ENCODE data around the gene ATP1A1.

Gene ATP1A1

DNA sequence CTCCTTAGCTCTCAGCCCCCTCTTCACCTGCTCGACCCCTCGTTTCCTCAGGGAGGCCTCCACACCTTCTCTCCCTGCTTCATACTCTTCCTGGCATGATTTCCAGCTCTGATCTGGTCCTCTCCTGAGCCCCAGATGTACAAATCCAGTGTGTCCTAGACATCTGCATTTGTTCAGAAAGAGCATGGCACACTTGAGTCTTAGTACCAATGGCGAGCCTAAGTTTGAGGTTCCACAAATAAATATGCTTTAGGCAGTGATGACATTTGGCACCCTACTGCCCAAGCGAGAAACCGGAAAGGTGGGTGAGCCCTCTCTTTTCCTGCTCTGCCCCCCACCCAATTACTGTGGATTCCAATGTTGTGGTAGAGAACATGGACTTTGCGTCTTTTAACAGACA is 34.0 kb downstream of the ATP1A1 start:
- no peak overlapping the region for H3K4me3 ChIP-seq (ENCODE audit: low read depth, low read length)
- TF ChIP-seq, protein P1, sequence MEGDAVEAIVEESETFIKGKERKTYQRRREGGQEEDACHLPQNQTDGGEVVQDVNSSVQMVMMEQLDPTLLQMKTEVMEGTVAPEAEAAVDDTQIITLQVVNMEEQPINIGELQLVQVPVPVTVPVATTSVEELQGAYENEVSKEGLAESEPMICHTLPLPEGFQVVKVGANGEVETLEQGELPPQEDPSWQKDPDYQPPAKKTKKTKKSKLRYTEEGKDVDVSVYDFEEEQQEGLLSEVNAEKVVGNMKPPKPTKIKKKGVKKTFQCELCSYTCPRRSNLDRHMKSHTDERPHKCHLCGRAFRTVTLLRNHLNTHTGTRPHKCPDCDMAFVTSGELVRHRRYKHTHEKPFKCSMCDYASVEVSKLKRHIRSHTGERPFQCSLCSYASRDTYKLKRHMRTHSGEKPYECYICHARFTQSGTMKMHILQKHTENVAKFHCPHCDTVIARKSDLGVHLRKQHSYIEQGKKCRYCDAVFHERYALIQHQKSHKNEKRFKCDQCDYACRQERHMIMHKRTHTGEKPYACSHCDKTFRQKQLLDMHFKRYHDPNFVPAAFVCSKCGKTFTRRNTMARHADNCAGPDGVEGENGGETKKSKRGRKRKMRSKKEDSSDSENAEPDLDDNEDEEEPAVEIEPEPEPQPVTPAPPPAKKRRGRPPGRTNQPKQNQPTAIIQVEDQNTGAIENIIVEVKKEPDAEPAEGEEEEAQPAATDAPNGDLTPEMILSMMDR (IDR thresholded peaks at IDR 0.05; ENCODE audit: low read depth, low read length), result no peak
- DNase-seq (ENCODE audit: low read depth, low spot score), result no peak
- in situ Hi-C loops (cut with HindIII; ENCODE audit: low sequenced_read_pairs), result no loop called here

DNA sequence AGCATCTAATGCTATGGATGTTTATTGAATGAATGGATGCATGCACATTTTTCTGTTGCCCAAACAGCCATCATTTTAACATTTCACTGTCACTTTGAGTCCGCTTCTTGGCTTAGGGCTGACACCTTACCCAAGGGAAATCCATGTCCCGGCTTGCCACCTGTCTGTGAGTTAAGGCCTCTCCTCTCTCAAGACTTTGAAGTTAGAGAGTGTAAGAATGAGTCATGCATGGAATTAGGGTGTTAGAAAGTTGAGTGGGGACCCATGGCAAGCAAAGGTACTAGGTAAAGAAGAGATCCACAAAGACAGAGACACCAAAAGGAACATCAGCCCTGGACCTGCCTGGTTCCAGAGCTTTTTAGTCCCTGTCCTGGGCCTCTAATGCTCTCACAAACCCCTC is 35.1 kb downstream of the ATP1A1 start:
- no peak for DNase-seq (ENCODE audit: low read depth, low spot score)
- TF ChIP-seq, protein P1 (IDR thresholded peaks at IDR 0.05; ENCODE audit: low read depth, low read length), result no peak
- in situ Hi-C loops (cut with HindIII; ENCODE audit: low sequenced_read_pairs), result no loop called here
- H3K4me3 ChIP-seq (ENCODE audit: low read depth, low read length), result no peak overlapping the region

DNA sequence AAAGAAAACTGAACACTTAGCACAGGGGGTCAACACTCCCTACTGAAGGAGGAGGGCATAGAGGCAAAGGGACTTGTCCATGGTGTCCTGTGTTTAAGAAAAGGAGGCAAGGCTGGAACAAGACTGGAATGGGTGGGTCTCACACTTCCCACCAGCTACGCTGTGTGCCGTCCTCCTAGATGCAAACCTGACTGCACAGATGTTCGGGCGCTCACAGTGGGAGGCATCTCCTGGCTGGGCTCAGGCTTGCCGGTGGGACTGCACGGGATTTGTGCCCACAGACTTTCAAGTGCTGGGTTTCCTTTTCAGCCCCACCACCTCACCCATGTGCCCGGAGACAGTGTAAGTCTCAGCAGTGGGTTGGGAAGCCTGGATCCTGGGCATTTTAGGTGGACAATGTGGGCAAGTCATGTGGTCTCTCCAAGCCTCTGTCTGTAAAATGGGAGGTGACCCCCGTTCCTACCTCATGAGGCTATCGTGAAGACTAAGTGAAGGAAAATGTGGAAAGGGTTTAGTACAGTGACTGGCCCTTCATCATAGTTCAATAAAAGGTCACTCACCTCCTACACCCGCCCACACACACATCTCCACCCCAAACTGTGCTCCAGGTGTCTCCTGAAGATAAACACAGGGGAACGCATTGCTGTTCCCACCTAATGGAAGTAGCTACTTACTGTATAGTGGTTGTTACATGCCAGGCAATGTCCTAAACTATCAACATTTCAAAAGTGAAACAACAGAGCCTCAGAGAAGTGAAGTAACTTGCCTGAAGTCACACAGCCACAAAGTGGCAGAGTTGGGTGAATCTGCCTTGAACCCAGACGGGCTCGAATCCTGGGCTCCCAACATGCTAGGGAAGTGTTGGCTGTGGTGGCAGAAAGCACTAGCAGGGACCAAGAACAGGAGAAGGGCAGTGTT is 36.0 kb downstream of the ATP1A1 start:
- no peak for DNase-seq (ENCODE audit: low read depth, low spot score)
- in situ Hi-C loops (cut with HindIII; ENCODE audit: low sequenced_read_pairs), result no loop called here
- TF ChIP-seq, protein P1 (IDR thresholded peaks at IDR 0.05; ENCODE audit: low read depth, low read length), result no peak
- H3K4me3 ChIP-seq (ENCODE audit: low read depth, low read length), result no peak overlapping the region

DNA sequence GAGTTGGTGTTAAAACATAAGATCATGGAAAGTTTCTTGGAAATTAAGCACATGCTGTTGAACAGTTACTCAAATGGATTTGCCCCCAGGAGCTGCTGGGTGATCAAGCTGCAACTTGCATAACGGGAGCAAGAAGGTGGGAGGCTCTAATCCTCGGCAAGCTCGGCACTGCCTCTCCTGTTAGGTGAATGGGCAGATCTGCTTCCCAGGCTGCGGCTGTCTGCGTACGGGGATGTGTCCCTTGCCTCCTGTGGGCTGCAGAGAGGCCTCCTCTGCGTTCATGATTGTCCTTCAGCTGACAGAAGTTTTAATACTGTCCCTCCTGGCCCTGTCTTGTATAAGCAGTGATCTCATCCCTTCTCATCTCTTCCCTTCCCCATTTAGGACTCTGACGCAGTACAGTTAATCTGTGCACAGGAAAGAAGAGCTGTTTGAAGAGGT is 36.7 kb downstream of the ATP1A1 start:
- H3K4me3 ChIP-seq (ENCODE audit: low read depth, low read length), result no peak overlapping the region
- in situ Hi-C loops (cut with HindIII; ENCODE audit: low sequenced_read_pairs), result no loop called here
- TF ChIP-seq, protein P1 (IDR thresholded peaks at IDR 0.05; ENCODE audit: low read depth, low read length), result no peak
- DNase-seq (ENCODE audit: low read depth, low spot score), result no peak

DNA sequence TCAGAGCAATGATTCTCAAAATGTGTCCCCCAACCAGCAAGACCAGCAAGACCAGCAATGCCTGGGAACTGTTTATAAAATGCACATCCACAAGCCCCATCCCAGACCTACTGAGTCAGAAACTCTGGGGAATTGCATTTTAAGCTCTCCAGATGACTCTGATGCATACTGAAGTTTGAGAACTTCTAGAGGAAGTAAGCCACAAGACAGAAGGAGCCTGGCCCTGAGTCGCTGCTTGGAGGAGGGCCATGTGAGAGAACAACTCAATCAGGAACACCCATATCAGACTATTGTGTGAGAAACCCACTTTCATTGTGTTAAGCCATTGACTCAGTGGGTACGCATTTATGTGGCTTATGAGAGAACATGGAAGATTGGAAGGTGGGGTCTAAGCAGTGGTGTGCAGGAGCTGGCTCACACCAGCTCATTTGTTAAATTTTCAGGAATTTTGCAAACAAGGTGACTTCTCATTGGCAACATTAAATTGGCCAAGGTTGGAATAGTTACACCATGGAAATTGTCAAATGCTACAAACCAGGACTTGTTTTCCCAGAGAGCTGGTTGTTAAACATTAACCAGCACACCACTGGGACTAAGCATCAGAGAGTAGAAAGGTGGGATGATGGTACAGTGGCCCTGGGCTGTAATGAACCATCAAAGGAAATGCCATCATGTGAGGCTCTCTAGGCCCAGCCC is 38.9 kb downstream of the ATP1A1 start:
- no peak overlapping the region for H3K4me3 ChIP-seq (ENCODE audit: low read depth, low read length)
- in situ Hi-C loops (cut with HindIII; ENCODE audit: low sequenced_read_pairs), result no loop called here
- TF ChIP-seq, protein P1 (IDR thresholded peaks at IDR 0.05; ENCODE audit: low read depth, low read length), result no peak
- peak; percentile 44 for DNase-seq (ENCODE audit: low read depth, low spot score)

DNA sequence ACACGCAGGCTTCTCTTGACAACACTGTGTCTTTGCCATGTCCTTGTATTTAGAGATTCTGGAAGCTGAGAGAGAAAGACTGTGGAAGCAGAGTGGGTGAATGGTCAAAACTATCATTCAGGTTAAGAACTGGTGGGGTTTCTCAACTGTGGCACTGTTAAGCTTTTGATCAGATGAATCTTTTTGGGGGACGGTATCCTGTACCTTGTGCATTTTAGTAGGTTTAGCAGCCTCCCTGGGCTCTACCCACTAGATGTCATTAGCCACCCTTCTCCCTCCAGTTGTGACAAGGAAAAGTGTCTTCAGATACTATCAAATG is 39.4 kb downstream of the ATP1A1 start:
- H3K4me3 ChIP-seq (ENCODE audit: low read depth, low read length), result no peak overlapping the region
- TF ChIP-seq, protein P1 (IDR thresholded peaks at IDR 0.05; ENCODE audit: low read depth, low read length), result no peak
- in situ Hi-C loops (cut with HindIII; ENCODE audit: low sequenced_read_pairs), result no loop called here
- DNase-seq (ENCODE audit: low read depth, low spot score), result no peak

Measured in astrocyte of the spinal cord (primary cell).